K562 (cell line): ENCODE results near the gene KCNK1. TPM values are rescaled to one million over a fixed set of nuclear protein-coding genes. Genes with fewer than 3 reads are reported as not detected.

ENCODE experiments used
- ATAC-seq: fragments of 200-7000 bp; cut with Tn5 transposase; 3 replicates; pipeline ENCODE4 v1.9.1; 2020; ENCODE audit warnings: moderate library complexity
- BruUV-seq: library from RNA; stranded (reverse); fragments of 400-500 nt; replicated peaks from 2 replicates; lab custom pipeline; 2021; lab: Mats Ljungman, UMichigan
- CTCF ChIA-PET: fragments of 300-600 bp; formaldehyde crosslinking; extraction: SDS; loops from one replicate; lab custom pipeline; 2021; ENCODE audit warnings: low intra/inter-chr PET ratio; lab: Yijun Ruan, JAX
- POLR2A ChIA-PET: fragments of 300-600, 350-650 bp; sonication (Branson Sonifier 250); formaldehyde crosslinking; extraction: SDS; loops from one replicate; lab custom pipeline; 2021; ENCODE audit warnings: antibody characterized with exemption, inconsistent platforms; lab: Yijun Ruan, JAX
- DNase-seq, 4 experiments: peaks; one replicate each; pipeline versions ENCODE4 v3.0.0 to v3.0.0-alpha.2; 2011 to 2018; ENCODE audit warnings: low spot score in 3 of 4, mixed read lengths in 3 of 4; ENCODE audit errors: extremely low read depth in 1 of 4
- FAIRE-seq: peaks from 2 replicates; lab custom pipeline; 2011; peaks lifted over from hg19 to GRCh38; lab: Jason Lieb, UNC
- H2AFZ ChIP-seq: 2 replicates; pipeline ENCODE4 v1.6.0; 2011; ENCODE audit warnings: low read depth, low read length, control low read depth, inconsistent platforms
- H3K27ac ChIP-seq: fragments of 200-600 bp; 3 replicates; pipeline ENCODE4 v1.8.0; 2011; ENCODE audit warnings: low read depth, mild to moderate bottlenecking, control low read depth, inconsistent platforms, low read length, moderate library complexity, mixed read lengths; ENCODE audit errors: extremely low read depth
- H3K27me3 ChIP-seq, 2 experiments: fragments of 300-600 bp in 1 of 2; 2 replicates in 1 of 2; 3 replicates in 1 of 2; pipeline versions ENCODE4 v1.6.0 to v1.8.0; 2011; ENCODE audit warnings: inconsistent platforms in 2 of 2, low read length in 2 of 2, mild to moderate bottlenecking in 1 of 2, mixed read lengths in 1 of 2, moderate library complexity in 1 of 2; ENCODE audit not compliant: control insufficient read depth in 2 of 2, insufficient read depth in 2 of 2
- H3K36me3 ChIP-seq: fragments of 300-600 bp; 3 replicates; pipeline ENCODE4 v1.8.0; 2011; ENCODE audit warnings: mild to moderate bottlenecking, low read length, inconsistent platforms; ENCODE audit not compliant: control insufficient read depth, insufficient read depth
- H3K4me1 ChIP-seq, 2 experiments: fragments of 200-600 bp in 1 of 2; replicated peaks in 1 of 2; 2 replicates in 1 of 2; 3 replicates in 1 of 2; pipeline versions ENCODE4 v1.5.1 to v1.8.0; 2011; ENCODE audit warnings: inconsistent platforms in 2 of 2, low read length in 2 of 2, mild to moderate bottlenecking in 1 of 2, mixed read lengths in 1 of 2, moderate library complexity in 1 of 2; ENCODE audit not compliant: control insufficient read depth in 2 of 2, insufficient read depth in 2 of 2
- H3K4me2 ChIP-seq: 2 replicates; pipeline ENCODE4 v1.6.1; 2011; ENCODE audit warnings: low read length, control low read depth, inconsistent platforms, mixed read lengths; ENCODE audit not compliant: insufficient read depth
- H3K4me3 ChIP-seq: fragments of 200-600 bp; sonication (generic), shearing (Covaris generic); 2 replicates; pipeline ENCODE4 v1.5.1; 2016; ENCODE audit warnings: control low read depth, inconsistent platforms
- H3K79me2 ChIP-seq: fragments of 200-600 bp; 3 replicates; pipeline ENCODE4 v1.8.0; 2011; ENCODE audit warnings: low read length, inconsistent platforms; ENCODE audit not compliant: control insufficient read depth, insufficient read depth
- H3K9ac ChIP-seq, 2 experiments: 2 replicates each; pipeline versions ENCODE4 v1.6.0 to v1.6.1; 2011; ENCODE audit warnings: low read depth in 2 of 2, low read length in 2 of 2, control low read depth in 1 of 2, inconsistent platforms in 1 of 2, mild to moderate bottlenecking in 1 of 2, mixed read lengths in 1 of 2; ENCODE audit not compliant: insufficient read depth in 1 of 2
- H3K9me1 ChIP-seq: one replicate; pipeline ENCODE4 v1.6.0; 2011; ENCODE audit warnings: inconsistent platforms, mild to moderate bottlenecking, low read length, moderate library complexity; ENCODE audit not compliant: control insufficient read depth, insufficient read depth
- H3K9me3 ChIP-seq: replicated peaks from 2 replicates; pipeline ENCODE4 v1.5.1; 2011; ENCODE audit warnings: low read depth, low read length, inconsistent platforms; ENCODE audit not compliant: control insufficient read depth, insufficient read depth
- H4K20me1 ChIP-seq: replicated peaks from 2 replicates; pipeline ENCODE4 v1.6.1; 2011; ENCODE audit warnings: low read length, inconsistent platforms, mixed read lengths; ENCODE audit not compliant: control insufficient read depth, insufficient read depth
- HCFC1 ChIP-seq: IDR thresholded peaks from 2 replicates; pipeline ENCODE4 v1.6.1; 2012; ENCODE audit warnings: low read depth, low read length, improper control_type of control experiment
- KDM2B ChIP-seq: fragments of 250-450 bp; sonication (Bioruptor Pico); IDR thresholded peaks from 2 replicates; pipeline ENCODE4 v1.8.0; 2021; ENCODE audit warnings: mild to moderate bottlenecking, moderate library complexity
- KLF10 ChIP-seq: fragments of 250-450 bp; sonication (Bioruptor Pico); IDR thresholded peaks from 2 replicates; pipeline ENCODE4 v1.6.1; 2021; ENCODE audit warnings: matching md5 sums
- RBM34 ChIP-seq: fragments of 200-400 bp; formaldehyde crosslinking; IDR thresholded peaks from 2 replicates; pipeline ENCODE4 v1.6.1; 2018; ENCODE audit warnings: low read length, borderline replicate concordance; ENCODE audit not compliant: insufficient read depth
- TFAM ChIP-seq: fragments of 250-450 bp; sonication (Bioruptor Pico); conservative IDR thresholded peaks from 2 replicates; pipeline ENCODE4 v1.5.0; 2021; ENCODE audit warnings: mild to moderate bottlenecking, moderate library complexity
- WGBS: fragments of 100-300 bp; shearing (Covaris generic); methylation state at CpG from one replicate; pipeline ENCODE4 v1.1.6; 2016; ENCODE audit warnings: low coverage, mixed read lengths; ENCODE audit not compliant: insufficient coverage; ENCODE audit errors: missing lambda C conversion rate; 5-methylcytosine and 5-hydroxymethylcytosine counted together
- in situ Hi-C: fragments of 300-500 bp; cut with MboI; formaldehyde crosslinking; loops from 4 replicates; pipeline ENCODE4 v1.15.0; 2018; ENCODE audit warnings: inconsistent platforms, mixed read lengths
- intact Hi-C: fragments of 100-400 bp; cut with micrococcal nuclease; formaldehyde crosslinking; loops from 2 replicates; pipeline ENCODE4 v1.14.2; 2022
- polyA plus RNA-seq, 8 experiments: library from polyadenylated mRNA; depleted of rRNA in 4 of 8; stranded (reverse) in 5 of 8; unstranded in 3 of 8; fragments of >200 nt; fragmentation: Nextera tagmentation in 2 of 8; fragmentation: Illumina TruSeq in 1 of 8; extraction: Ambion mirVana in 2 of 8; extraction: Trizol in 1 of 8; gene quantifications; 2 replicates each; pipeline versions ENCODE4 v1.2.1 to v1.2.3, GENCODE V29; 2011 to 2014; ENCODE audit warnings: inconsistent platforms in 1 of 8, missing spikeins in 1 of 8
- total RNA-seq, 7 experiments: library from RNA; depleted of rRNA in 6 of 7; stranded (reverse); fragments of >200 nt in 6 of 7; fragmentation: Illumina TruSeq in 2 of 7; extraction: Trizol in 2 of 7; gene quantifications; 2 replicates each; pipeline versions ENCODE4 v1.2.1 to v1.2.3, GENCODE V29; 2011 to 2021; ENCODE audit warnings: low replicate concordance in 1 of 7
- TF ChIP-seq, protein P1 (sequence below): fragments of 250-450 bp; sonication (Bioruptor Pico); IDR thresholded peaks from 2 replicates; pipeline ENCODE4 v1.4.0; 2020; ENCODE audit warnings: mild to moderate bottlenecking

The KCNK1 gene
- total and polyA plus RNA-seq, 9 of the 15 experiments (the other 6 are each of a cell fraction or from before 2014, with no cell fraction given), result 3.1 to 22.7 (median 6.0) TPM

GRCh38 chr1:233700338-233700737, 86.4 kb downstream of the KCNK1 start:
- WGBS, result 69% methylated on average over 2 of the region's 2 CpGs
- ATAC-seq (no peak), DNase-seq (no peak), FAIRE-seq (no peak)
- intact Hi-C loops, result loop anchor here (10.0 kb wide), 1 partner anchor 204 kb away; the partner anchor contains the start of gene SLC35F3
- no peaks in the 10 kb centered on the region for H3K9me3 ChIP-seq
- in situ Hi-C loops, result no loop called here
- no peak overlapping the region for H3K27ac ChIP-seq
- H3K79me2 ChIP-seq, result no peaks in the 10 kb centered on the region
- no peaks in the 10 kb centered on the region for H3K36me3 ChIP-seq
- BruUV-seq, result no TSS peak
- H4K20me1 ChIP-seq, result no peaks in the 10 kb centered on the region
- no peak overlapping the region for H3K9ac ChIP-seq
- H3K4me1 ChIP-seq, result peaks cover 0 to 14% of the 10 kb centered on the region in 2 experiments; a peak in 4 of 5 replicates
- no peak overlapping the region for H2AFZ ChIP-seq
- H3K4me2 ChIP-seq, result no peak overlapping the region
- no peak overlapping the region for H3K4me3 ChIP-seq
- no peak for TF ChIP-seq KLF10 (CRISPR knock-in tag)
- no peak for TF ChIP-seq TFAM (CRISPR knock-in tag)
- TF ChIP-seq HCFC1, result no peak
- TF ChIP-seq KDM2B (CRISPR knock-in tag), result no peak
- TF ChIP-seq, protein P1, sequence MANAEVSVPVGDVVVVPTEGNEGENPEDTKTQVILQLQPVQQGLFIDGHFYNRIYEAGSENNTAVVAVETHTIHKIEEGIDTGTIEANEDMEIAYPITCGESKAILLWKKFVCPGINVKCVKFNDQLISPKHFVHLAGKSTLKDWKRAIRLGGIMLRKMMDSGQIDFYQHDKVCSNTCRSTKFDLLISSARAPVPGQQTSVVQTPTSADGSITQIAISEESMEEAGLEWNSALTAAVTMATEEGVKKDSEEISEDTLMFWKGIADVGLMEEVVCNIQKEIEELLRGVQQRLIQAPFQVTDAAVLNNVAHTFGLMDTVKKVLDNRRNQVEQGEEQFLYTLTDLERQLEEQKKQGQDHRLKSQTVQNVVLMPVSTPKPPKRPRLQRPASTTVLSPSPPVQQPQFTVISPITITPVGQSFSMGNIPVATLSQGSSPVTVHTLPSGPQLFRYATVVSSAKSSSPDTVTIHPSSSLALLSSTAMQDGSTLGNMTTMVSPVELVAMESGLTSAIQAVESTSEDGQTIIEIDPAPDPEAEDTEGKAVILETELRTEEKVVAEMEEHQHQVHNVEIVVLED (CRISPR knock-in tag), result no peak
- TF ChIP-seq RBM34, result no peak
- H3K9me1 ChIP-seq, result no peaks in the 10 kb centered on the region
- POLR2A ChIA-PET, result interaction anchor here (1.0 kb wide), 1 partner anchor 21 kb away, joined by 3 read pairs; no protein-coding TSS in a partner anchor
- CTCF ChIA-PET, result no interaction called here
- no peaks in the 10 kb centered on the region for H3K27me3 ChIP-seq
